GM10248 (cell line): Measurements from ENCODE around the gene RNF31.

ENCODE experiments used
- CTCF ChIA-PET: fragments of 300-600 bp; sonication (Branson Sonifier 250); formaldehyde crosslinking; extraction: SDS; loops from one replicate; lab custom pipeline; 2021; ENCODE audit warnings: antibody characterized with exemption; lab: Yijun Ruan, JAX
- POLR2A ChIA-PET: fragments of 350-650 bp; sonication (Branson Sonifier 250); formaldehyde crosslinking; extraction: SDS; loops from one replicate; lab custom pipeline; 2020; ENCODE audit warnings: antibody characterized with exemption; lab: Yijun Ruan, JAX
- DNase-seq: peaks from one replicate; pipeline ENCODE4 v3.0.0; 2012; ENCODE audit errors: extremely low spot score
- TF ChIP-seq, protein P1 (sequence below): IDR thresholded peaks from 2 replicates; pipeline ENCODE4 v1.5.1; 2012; ENCODE audit warnings: mild to moderate bottlenecking, low read depth; ENCODE audit errors: extremely low read depth, missing control alignments, control extremely low read depth

Gene RNF31

DNA sequence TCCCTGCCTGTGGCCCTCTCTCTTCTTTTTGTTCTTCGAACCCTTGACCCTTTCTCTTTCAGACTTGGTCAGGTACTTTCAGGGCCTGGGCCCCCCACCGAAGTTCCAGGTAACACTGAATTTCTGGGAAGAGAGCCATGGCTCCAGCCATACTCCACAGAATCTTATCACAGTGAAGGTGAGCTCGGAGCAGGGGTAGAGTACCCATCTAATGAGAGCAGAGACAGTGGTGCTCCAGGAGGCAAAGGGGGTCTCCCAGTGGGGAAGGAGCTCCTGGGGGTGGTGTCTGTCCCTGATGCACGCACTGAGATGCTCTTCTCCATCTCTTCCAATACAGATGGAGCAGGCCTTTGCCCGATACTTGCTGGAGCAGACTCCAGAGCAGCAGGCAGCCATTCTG, 18.5 kb downstream of the RNF31 start:
- TF ChIP-seq, protein P1, sequence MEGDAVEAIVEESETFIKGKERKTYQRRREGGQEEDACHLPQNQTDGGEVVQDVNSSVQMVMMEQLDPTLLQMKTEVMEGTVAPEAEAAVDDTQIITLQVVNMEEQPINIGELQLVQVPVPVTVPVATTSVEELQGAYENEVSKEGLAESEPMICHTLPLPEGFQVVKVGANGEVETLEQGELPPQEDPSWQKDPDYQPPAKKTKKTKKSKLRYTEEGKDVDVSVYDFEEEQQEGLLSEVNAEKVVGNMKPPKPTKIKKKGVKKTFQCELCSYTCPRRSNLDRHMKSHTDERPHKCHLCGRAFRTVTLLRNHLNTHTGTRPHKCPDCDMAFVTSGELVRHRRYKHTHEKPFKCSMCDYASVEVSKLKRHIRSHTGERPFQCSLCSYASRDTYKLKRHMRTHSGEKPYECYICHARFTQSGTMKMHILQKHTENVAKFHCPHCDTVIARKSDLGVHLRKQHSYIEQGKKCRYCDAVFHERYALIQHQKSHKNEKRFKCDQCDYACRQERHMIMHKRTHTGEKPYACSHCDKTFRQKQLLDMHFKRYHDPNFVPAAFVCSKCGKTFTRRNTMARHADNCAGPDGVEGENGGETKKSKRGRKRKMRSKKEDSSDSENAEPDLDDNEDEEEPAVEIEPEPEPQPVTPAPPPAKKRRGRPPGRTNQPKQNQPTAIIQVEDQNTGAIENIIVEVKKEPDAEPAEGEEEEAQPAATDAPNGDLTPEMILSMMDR = no peak
- ChIA-PET POLR2A (interaction anchor here (1.0 to 1.5 kb wide), 2 partner anchors 15 to 21 kb away, joined by 3 to 4 read pairs; no protein-coding TSS in a partner anchor), CTCF (interaction anchor here (1.0 to 7.3 kb wide), 3 partner anchors 14 to 142 kb away, joined by 3 to 154 read pairs (median 3); partner anchors contain the start of genes CIDEB, PSME2 and RNF31)
- DNase-seq = no peak

DNA sequence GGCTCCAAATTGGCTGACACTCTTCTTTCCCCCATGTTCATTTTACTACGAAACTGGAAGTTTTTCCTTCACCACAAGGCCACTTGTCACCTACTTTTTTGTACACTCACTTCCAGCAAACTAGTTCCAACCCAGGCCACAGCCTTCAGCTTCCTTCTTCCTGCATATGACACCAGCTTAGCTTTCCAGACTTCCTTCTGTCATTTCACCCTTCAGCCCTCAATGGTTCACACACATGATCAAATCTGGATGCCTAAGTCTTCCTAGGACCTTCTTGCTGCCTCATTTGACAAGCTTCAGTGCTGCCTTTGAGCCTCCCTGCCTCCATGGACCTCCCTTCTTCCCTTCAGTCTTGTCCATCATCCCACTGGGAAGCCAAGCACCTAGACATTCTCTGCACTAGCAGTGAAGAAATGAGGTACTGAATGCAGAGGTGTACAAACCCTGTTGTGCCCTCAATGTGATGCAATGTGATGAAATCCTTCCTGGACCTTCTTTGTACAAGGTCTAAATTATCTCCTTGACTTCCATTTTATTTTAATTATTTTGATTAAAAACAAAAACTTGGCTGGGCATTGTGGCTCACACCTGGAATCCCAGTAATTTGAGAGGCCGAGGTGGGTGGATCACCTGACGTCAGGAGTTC, 20.3 kb downstream of the RNF31 start:
- TF ChIP-seq, protein P1 = no peak
- CTCF ChIA-PET = no interaction called here
- no peak for DNase-seq
- POLR2A ChIA-PET = no interaction called here

DNA sequence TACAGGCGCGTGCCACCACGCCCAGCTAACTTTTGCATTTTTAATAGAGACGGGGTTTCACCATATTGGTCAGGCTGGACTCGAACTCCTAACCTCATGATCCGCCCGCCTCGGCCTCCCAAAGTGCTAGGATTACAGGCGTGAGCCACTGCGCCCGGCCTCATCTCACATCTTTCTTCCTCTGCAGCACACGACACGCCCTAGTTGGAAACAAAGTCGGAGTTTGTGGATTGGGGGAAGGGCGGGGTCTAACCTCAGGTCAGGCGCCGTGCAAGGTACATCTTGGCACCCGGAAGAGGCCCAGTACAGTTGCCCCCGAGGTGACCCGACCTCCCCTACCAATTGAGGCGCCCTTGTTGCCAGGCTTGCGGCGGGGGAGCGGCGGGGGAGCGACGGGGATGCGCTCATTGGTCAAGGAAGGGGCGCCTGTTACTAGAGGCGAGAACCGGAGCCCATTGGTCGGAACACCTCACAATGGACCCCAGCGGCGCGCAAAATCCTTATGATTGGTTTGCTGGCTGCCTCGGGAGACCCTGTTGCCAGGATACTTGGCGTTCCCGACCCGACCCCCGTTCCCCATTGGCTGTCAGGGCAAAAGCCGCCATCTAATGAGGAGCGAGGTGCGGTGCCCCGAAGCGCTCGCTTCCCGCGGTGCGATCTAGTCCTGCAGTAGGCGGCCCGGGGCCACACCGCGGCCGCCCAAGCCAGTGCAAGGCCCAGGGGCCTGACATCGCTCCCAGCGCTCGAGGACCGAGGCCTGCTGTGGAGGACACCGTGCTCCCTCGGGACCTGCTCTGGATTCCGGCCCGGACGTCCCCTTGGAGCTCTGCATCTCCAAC, 24.3 kb downstream of the RNF31 start, which contains the start of gene REC8:
Gene REC8 (plus strand): TSS at position 659 of the 839 bp plus-strand sequence. CDS start 473 bp downstream, outside the sequence.
- ChIA-PET CTCF (interaction anchor here (1.2 to 5.4 kb wide), 4 partner anchors 11 to 70 kb away, joined by 3 to 38 read pairs (median 4); partner anchors contain the start of genes IRF9, PSME2 and TINF2), POLR2A (interaction anchor here (0.6 to 1.0 kb wide), 6 partner anchors 11 to 1139 kb away, joined by 4 to 11 read pairs (median 6); partner anchors contain the start of gene IRF9)
- DNase-seq = peak; percentile 91
- TF ChIP-seq, protein P1 = no peak

DNA sequence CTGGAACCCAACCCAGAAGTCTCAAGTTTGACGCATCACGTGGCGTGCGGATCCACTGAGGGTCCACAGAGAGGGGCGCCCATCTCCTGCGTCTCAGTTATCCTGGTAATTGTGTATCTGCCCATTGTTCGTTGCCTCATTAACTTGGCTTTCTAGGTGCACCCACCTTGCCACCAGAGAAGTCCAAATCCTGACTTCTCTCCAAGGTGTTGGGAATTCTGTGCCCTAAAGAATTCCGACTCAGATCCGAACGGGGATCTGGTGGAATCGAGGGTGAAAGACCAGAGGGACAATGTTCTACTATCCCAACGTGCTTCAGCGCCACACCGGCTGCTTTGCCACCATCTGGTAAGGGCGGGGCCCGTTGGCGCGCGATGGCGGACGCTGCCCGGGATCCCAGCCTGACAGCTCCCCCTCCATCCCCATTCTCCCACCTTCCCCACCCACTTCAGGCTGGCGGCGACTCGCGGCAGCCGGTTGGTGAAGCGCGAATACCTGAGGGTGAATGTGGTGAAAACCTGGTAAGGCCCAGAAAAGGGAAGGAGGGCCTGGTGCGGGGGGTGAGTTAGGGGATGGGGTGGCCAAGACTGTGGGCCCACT, 25.1 kb downstream of the RNF31 start:
- ChIA-PET CTCF (interaction anchor here (1.1 to 5.4 kb wide), 4 partner anchors 11 to 81 kb away, joined by 3 to 38 read pairs (median 4); partner anchors contain the start of genes IRF9, PSME2 and TINF2), POLR2A (interaction anchor here (1.1 to 1.4 kb wide), 3 partner anchors 11 to 36 kb away, joined by 3 to 4 read pairs (median 3); partner anchors contain the start of genes IRF9 and PSME1)

DNA sequence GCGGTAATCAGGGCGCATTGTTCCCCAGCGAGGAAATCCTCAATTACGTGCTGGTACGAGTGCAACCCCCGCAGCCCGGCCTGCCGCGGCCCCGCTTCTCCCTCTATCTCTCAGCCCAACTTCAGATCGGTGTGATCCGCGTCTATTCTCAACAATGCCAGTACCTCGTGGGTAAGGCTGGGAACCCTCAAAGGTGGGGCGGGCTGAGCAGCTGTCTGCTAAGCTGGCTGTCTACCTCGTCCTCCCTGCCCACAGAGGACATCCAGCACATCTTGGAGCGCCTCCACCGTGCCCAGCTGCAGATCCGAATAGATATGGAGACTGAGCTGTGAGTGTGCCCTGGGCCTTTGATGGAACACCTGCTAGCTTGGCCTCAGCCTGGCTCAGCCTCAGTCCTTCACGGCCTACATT, 25.6 kb downstream of the RNF31 start:
- DNase-seq = no peak
- TF ChIP-seq, protein P1 = no peak
- POLR2A ChIA-PET = interaction anchor here (0.9 to 1.4 kb wide), 4 partner anchors 10 to 37 kb away, joined by 3 to 4 read pairs (median 3); partner anchors contain the start of genes IRF9 and PSME1
- CTCF ChIA-PET = interaction anchor here (1.1 to 5.4 kb wide), 4 partner anchors 12 to 125 kb away, joined by 3 to 38 read pairs (median 4); partner anchors contain the start of genes IRF9 and PSME2

More for the DNA sequence above, 25.1 kb downstream of the RNF31 start:
- no peak for DNase-seq
- TF ChIP-seq, protein P1 = no peak
